Omental fat pad (tissue), 4 donors: Measurements from ENCODE around the gene NUDT7. TPM values are rescaled to one million over a fixed set of nuclear protein-coding genes. Genes with fewer than 3 reads are reported as not detected.

Experiments used
- ATAC-seq: fragments of 150-250 bp; one replicate; pipeline ENCODE4 v1.9.1; 2016; ENCODE audit warnings: mild to moderate bottlenecking, moderate library complexity; ENCODE audit not compliant: low FRiP score
- DNase-seq: peaks from one replicate; pipeline ENCODE4 v3.0.0-alpha.2; 2019; ENCODE audit warnings: low spot score
- total RNA-seq, 4 donors: library from RNA; depleted of rRNA; stranded (reverse); fragments of >200 nt; gene quantifications; one replicate each; pipeline ENCODE4 v1.1.0, GENCODE V29; 2016
- TF ChIP-seq, protein P1 (sequence below), 3 donors: fragments of 450-650 bp; IDR thresholded peaks; one replicate each; pipeline ENCODE4 v1.5.1; 2016 to 2017; ENCODE audit warnings: antibody characterized with exemption in 3 of 3, mild to moderate bottlenecking in 3 of 3, moderate library complexity in 2 of 3

The NUDT7 gene
- total RNA-seq, 4 donors from 2014 or later = 4.4 to 20.0 (median 12.4) TPM

- DNase-seq (no peak), ATAC-seq (no peak)
- TF ChIP-seq, protein P1, sequence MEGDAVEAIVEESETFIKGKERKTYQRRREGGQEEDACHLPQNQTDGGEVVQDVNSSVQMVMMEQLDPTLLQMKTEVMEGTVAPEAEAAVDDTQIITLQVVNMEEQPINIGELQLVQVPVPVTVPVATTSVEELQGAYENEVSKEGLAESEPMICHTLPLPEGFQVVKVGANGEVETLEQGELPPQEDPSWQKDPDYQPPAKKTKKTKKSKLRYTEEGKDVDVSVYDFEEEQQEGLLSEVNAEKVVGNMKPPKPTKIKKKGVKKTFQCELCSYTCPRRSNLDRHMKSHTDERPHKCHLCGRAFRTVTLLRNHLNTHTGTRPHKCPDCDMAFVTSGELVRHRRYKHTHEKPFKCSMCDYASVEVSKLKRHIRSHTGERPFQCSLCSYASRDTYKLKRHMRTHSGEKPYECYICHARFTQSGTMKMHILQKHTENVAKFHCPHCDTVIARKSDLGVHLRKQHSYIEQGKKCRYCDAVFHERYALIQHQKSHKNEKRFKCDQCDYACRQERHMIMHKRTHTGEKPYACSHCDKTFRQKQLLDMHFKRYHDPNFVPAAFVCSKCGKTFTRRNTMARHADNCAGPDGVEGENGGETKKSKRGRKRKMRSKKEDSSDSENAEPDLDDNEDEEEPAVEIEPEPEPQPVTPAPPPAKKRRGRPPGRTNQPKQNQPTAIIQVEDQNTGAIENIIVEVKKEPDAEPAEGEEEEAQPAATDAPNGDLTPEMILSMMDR (IDR thresholded peaks at IDR 0.05) = no peak
Observed at GRCh38 chr16:77680496-77680895, 41.8 kb upstream of the NUDT7 start.

- TF ChIP-seq, protein P1 (IDR thresholded peaks at IDR 0.05) = no peak
- no peak for ATAC-seq
- DNase-seq = no peak
Observed at GRCh38 chr16:77682586-77682985, 39.7 kb upstream of the NUDT7 start.

GRCh38 chr16:77683397-77684180 is 38.7 kb upstream of the NUDT7 start:
- ATAC-seq (no peak), DNase-seq (no peak)
- TF ChIP-seq, protein P1 (IDR thresholded peaks at IDR 0.05) = no peak

GRCh38 chr16:77684181-77684526 is 38.2 kb upstream of the NUDT7 start:
- DNase-seq (no peak), ATAC-seq (no peak)
- TF ChIP-seq, protein P1 (IDR thresholded peaks at IDR 0.05) = no peak

DNA sequence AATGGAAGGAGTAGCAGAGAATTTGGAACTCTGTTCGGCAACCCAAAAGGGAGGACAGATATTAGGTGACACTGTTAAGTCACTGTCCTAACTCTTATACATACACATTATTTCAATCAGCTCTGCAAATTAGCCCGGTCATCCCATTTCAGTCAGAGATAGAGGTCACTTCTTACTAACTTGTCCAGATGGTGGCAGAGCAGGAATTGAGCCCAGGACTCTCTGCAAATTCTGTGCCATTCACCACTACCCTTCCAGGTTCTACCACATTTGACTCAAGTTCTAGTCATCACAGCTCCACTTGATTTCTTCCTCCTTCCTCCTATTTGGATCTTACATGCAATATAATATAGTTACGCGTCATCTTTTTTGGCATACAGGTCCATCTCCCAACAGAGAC is 35.9 kb upstream of the NUDT7 start:
- ATAC-seq (no peak), DNase-seq (no peak)
- TF ChIP-seq, protein P1 (IDR thresholded peaks at IDR 0.05) = no peak

GRCh38 chr16:77689971-77690370 is 32.3 kb upstream of the NUDT7 start:
- ATAC-seq (no peak), DNase-seq (no peak)
- TF ChIP-seq, protein P1 (IDR thresholded peaks at IDR 0.05) = no peak

DNA sequence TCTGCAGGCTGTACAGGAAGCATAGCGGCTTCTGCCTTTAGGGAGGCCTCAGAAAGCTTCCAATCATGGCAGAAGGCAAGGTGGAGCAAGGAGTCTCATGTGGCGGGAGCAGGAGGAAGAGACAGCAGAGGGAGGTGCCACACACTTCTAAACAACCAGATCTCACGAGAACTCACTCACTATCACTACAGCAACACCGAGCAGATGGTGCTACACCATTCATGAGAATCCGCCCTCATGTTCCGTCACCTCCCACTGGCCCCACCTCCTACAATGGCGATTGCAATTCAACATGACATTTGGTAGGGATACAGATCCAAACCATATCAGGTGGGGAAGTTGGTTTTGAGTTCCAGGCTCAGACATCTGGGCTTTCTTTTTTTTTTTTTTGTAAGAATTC is 31.9 kb upstream of the NUDT7 start:
- no peak for ATAC-seq
- TF ChIP-seq, protein P1 (IDR thresholded peaks at IDR 0.05) = no peak

More for the DNA sequence above, 31.9 kb upstream of the NUDT7 start:
- DNase-seq = no peak
